ENCODE data around the gene CRTC1.

CRTC1 gene

GRCh38 chr19:18654469-18654868 lies 29.0 kb upstream of the CRTC1 start:
- DNase-seq: no peak

DNA sequence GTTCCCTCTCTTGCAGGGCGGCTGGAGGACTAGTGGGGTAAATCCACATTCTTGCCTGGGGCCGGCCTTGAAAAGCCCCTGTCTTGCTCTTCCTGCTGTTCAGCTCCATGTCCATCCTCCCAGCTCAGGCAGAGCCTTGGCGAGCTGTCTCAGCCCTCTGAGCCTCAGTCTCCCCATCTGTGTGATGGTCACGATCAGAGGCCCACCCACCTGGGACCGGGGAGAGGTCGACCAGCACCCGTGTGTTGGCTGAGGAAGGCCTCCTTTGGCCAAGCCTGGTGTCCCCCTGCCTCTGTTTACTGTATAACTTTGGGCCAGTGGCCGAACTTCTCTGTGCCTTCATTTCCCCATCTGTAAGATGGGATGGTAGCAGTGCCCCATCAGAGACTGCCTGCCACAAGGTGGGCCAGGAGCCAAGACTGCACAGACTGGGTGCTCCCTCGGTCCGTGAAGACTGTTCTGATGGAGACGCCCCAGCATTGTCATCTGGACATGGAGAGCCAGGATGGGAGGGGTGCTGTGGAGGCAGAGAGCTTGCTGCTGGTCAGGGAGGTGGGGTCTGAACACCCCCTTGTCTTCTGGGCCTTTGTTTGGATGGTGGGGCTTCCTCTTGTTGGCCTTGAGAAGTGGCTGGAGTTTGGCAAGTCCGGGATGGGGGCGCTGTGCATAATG lies 28.2 kb upstream of the CRTC1 start:
- DNase-seq: no peak

DNA sequence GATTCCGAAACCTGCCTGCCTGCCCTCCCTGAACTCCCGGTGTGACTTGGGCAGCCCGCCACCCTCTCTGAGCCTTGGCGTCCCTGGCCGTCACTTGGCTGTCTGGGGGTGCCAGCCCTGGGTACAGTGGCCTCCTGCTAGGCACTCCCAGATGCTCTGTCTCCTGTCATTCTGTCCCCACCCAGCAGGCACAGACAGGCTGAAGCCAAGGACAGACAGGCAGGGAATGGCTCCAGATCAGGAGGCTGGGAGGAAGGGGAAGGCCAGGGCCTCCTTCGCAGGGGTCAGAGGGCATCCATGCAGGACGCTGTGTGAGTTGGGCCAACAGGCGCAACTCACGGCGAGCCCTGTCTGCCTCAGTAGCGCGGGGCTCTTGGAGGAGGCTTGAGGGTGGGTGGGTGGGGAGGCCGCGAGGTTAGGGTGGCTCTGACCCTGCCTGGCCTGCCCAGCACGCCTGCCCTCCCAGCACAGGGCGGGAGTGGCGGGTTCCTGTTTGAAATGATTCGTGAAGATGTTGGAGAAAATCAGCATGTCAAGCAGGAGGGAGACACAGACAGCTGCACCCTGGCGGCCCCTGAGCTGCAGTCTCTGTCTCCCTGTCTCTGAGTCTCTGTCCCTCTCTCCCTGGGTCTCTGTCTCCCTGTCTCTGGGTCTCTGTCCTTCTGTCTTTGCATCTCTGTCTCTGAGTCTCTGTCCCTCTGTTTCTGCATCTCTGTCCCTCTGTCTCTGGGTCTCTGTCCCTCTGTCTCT lies 27.0 kb upstream of the CRTC1 start:
- peak; percentile 31 for DNase-seq

GRCh38 chr19:18657590-18658365 lies 25.7 kb upstream of the CRTC1 start:
- no peak for DNase-seq

DNA sequence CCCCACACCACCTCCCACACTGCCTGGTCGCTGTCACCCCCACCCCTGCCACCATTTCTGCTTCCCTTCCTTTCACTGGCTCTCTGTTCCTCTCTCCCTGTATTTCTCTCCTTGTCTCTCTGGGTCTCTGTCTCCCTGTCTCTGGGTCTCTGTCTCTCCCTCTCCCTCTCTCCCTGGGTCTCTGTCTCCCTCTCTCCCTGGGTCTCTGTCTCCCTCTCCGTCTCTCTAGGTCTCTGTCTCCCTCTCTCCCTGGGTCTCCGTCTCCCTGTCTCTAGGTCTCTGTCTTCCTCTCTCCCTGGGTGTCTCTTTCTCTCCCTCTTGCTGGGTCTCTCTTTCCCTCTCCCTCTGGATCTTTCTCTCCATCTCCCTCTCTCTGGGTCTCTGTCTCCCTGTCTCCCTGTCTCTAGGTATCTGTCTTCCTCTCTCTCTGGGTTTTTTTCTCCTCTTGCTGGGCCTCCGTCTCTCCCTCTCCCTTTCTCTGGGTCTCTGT lies 25.1 kb upstream of the CRTC1 start:
- DNase-seq: no peak

DNA sequence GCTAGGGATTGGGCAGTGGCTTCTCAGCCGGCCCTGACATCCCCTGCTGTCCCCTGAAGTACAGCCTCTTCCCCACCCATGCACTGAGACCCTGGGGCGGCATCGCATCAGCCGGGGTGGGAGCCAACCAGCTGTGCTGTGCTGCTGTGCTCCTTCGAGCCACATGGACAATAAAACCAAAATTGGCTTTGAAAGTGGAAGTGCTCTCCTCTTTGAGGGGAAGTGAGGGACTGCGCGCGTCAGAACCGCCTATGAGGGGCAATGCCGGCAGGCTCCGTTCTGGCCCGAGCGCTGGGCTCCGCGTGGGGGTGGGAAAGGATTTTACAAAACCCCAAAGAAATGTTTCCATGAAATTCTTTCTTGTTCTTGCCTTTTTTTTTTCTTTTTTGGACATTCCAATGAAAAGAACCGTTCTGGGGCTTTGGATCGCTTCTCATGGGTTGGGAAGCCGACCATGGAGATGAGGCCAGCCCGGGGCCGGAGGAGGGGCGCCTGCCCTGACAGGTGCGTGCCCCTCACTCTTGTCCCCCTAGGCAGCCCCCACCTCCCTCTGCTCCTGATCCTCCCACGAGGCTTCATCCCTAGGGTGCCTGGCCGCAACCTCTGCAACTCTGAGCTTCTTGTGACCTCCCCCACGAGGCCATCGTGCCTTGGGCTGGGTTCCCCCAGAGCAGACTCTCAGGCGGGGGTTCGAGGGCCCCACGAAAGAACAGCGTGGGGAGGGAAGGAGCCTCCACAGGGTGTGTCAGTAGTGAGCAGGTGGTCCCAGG lies 24.0 kb upstream of the CRTC1 start:
- DNase-seq: peak; percentile 85

DNA sequence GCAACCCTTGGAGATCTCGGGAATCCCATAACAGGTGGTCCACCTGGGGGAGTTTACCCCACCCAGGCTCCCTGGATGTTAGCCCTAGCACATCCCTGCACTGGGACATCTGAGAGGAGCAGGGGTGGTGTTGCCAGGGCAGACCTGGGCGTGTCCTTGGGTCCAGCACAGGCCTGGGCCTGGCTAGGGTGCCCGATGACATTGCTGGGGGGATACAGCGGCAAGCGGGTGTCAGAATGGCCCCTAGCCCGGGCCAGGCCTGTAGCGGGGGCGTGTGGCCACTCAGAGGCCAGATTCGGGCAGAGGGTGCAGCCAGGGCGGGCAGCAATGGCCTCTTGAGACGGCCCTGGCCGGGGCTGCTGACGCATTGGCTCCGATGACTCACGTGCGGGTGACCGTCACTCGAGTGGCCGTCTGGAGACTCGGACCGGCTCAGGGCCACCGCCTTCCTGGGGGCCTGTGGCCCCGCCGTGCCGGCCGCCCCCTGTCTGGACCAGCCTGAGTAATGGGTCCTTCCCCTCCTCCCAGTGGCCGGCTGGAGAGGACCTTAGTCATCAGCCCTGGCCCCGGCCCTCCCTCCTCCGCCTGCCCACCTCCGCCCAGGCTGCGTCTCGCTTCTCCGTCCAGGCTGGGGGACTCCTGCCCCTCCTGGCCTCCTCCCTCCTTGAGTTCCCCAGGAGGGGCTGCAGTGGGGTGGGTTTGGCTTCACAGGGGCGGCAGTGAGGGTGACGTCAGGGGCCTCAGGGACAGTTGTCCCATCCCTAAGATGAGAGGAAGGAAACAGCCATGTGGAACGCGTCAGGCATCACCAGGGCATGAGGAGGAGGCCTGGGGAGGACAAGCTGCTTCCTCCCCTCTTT lies 23.2 kb upstream of the CRTC1 start:
- DNase-seq: no peak

- DNase-seq: no peak
Observed at GRCh38 chr19:18660939-18661670, 22.4 kb upstream of the CRTC1 start.

DNA sequence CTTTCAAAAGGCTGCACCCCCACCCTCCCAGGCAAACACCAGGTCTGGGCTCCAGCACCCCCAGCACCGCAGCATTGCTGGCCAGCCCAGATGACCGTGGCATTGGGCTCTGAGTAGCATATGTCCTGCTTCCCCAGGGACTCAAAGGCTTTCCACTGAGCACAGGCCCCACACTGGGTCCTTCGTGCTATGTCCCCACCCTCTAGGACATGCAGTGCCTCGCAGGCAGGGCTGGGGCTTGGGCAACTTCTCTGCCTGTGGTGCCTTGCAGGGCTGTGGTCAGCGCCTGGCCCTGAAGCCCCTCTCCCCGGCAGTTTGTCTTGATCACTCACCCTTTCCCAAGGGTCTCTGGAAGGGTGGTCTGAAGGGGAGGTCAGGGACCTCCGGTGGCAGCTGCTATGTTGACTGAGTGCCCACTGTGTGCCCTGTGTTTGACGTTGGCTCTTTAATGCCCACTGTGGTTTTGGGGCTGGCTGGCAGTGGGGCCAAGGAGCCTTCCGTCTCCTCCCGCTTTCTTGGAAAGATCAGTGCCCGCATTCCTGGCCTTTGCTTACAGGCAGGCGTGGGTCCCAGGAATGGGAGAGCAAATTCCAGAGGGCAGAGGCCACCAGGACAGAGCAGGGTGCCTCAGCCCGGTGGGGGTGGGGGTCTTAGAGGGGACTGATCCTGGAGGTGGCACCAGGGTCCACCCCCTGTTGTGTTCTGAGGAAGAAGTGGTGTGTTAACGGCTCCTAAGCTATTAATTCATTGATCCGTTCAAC lies 20.3 kb upstream of the CRTC1 start:
- DNase-seq: no peak

DNA sequence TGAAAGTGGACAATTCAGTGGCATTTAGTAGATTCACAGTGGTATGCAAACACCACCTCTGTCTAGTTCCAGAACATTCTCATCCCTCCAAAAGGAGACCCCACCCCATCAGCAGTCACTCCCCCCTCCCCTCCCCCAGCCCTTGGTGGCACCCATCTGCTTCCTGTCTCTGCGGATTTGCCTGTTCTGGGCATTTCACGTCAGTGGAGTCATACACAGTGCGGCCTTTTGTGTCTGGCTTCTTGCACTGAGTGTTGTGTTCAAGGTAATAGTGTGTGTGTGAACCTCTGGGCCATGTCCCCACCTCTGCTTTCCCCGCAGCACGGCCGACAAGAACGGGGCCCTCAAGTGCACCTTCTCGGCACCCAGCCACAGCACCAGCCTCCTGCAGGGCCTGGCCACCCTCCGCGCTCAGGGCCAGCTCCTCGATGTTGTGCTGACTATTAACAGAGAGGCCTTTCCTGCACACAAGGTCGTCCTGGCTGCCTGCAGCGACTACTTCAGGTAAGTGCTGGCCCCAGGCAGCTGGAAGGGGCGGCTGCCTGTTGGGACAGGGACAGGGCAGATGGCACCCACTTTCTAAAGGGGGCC lies 19.4 kb upstream of the CRTC1 start:
- no peak for DNase-seq

- DNase-seq: no peak
Observed at GRCh38 chr19:18665771-18666202, 17.7 kb upstream of the CRTC1 start.

- no peak for DNase-seq
Observed at GRCh38 chr19:18666317-18666716, 17.2 kb upstream of the CRTC1 start.

- no peak for DNase-seq
Observed at GRCh38 chr19:18666784-18667183, 16.7 kb upstream of the CRTC1 start.

GRCh38 chr19:18667531-18668251 lies 15.8 kb upstream of the CRTC1 start:
- DNase-seq: no peak

DNA sequence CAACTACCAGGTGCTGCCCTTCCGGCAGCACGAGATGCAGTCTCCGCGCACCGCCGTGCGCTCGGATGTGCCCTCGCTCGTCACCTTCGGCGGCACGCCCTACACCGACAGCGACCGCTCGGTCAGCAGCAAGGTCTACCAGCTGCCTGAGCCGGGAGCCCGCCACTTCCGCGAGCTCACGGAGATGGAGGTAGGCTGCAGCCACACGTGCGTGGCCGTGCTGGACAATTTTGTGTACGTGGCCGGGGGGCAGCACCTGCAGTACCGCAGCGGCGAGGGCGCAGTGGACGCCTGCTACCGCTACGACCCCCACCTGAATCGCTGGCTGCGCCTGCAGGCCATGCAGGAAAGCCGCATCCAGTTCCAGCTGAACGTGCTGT lies 15.2 kb upstream of the CRTC1 start:
- DNase-seq: no peak

DNA sequence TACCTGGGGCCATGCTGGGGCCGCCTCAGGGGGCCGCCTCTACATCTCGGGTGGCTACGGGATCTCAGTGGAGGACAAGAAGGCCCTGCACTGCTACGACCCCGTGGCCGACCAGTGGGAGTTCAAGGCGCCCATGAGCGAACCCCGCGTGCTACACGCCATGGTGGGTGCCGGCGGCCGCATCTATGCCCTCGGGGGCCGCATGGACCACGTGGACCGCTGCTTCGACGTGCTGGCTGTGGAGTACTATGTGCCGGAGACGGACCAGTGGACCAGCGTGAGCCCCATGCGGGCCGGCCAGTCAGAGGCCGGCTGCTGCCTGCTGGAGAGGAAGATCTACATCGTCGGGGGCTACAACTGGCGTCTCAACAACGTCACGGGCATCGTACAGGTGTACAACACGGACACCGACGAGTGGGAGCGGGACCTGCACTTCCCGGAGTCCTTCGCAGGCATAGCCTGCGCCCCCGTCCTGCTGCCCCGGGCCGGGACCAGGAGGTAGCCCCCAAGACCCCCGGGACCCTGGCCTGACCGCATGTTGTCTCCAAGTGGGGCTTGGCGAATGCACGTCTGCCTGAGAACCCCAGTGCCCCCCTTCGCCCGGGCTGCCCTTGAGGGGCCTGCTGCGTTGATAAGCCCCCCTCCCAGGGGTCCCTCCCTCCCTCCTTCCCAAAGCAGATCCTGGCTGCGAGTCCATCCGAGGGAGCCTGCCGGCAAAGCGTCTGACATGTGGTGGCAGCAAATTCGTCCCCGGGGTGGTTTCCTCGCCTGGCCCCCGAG lies 14.5 kb upstream of the CRTC1 start:
- DNase-seq: no peak

DNA sequence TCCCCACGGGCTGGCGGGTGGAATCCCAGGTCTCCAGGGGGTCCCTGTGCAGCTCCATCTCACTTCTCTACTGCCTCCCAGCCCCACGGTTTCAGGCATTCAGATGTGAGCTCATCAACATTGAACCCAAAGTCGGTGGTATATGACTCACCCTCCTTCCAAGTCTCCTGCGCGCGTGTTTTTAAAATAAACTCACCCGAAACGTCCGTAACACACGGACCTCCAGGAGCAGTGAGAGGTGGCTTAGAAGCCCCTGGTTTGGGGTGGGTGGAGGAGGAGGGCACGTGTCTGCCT lies 14.0 kb upstream of the CRTC1 start:
- DNase-seq: no peak

- DNase-seq: no peak
Observed at GRCh38 chr19:18669883-18670282, 13.6 kb upstream of the CRTC1 start.

- no peak for DNase-seq
Observed at GRCh38 chr19:18670312-18670711, 13.2 kb upstream of the CRTC1 start.

Data from MV-4-11 (cell line).